Astrocyte (in vitro differentiated cells and primary cell): ENCODE results near the gene ZNF189.

Experiments used
- CTCF ChIP-seq: IDR thresholded peaks from 2 replicates; pipeline ENCODE4 v1.5.1; 2011; ENCODE audit warnings: low read depth, mild to moderate bottlenecking, inconsistent platforms, low read length, moderate library complexity; ENCODE audit not compliant: insufficient read depth
- EZH2 ChIP-seq: IDR thresholded peaks from 2 replicates; pipeline ENCODE4 v1.6.1; 2012; ENCODE audit warnings: mild to moderate bottlenecking, low read length, inconsistent platforms; ENCODE audit not compliant: insufficient read depth

GRCh38 chr9:101383361-101383760 lies 15.3 kb upstream of the ZNF189 start:
- no peak for TF ChIP-seq CTCF
- no peak for TF ChIP-seq EZH2
